Activated T-helper 2 cell treated with anti-CD3 and anti-CD28 coated beads, Interferon-gamma antibody, Interleukin-2, Interleukin-4, amounts not matched to agents 10 μg/mL and 5 μg/mL and 100 μg/mL, durations not matched to agents 14 hours and 24 hours and 36 hours (primary cell): Measurements from ENCODE around the gene IQGAP1. TPM values are rescaled to one million over a fixed set of nuclear protein-coding genes. Genes with fewer than 3 reads are reported as not detected.

Source experiments
- DNase-seq: peaks from one replicate; pipeline ENCODE4 v3.0.0; 2021; ENCODE audit warnings: low spot score
- H3K27ac Mint-ChIP-seq: one replicate; pipeline ENCODE4 v1.8.0; 2021; ENCODE audit warnings: mixed read lengths
- H3K27me3 Mint-ChIP-seq: one replicate; pipeline ENCODE4 v1.8.0; 2021; ENCODE audit warnings: low read depth, mixed read lengths
- H3K36me3 Mint-ChIP-seq: one replicate; pipeline ENCODE4 v1.8.0; 2021; ENCODE audit warnings: low read depth, mixed read lengths
- H3K4me1 Mint-ChIP-seq: one replicate; pipeline ENCODE4 v1.8.0; 2021; ENCODE audit warnings: low read depth, mixed read lengths
- H3K4me3 Mint-ChIP-seq: one replicate; pipeline ENCODE4 v1.8.0; 2021; ENCODE audit warnings: low read depth, mild to moderate bottlenecking, moderate library complexity, mixed read lengths
- H3K9me3 Mint-ChIP-seq: one replicate; pipeline ENCODE4 v1.8.0; 2021; ENCODE audit warnings: mixed read lengths
- intact Hi-C: fragments of 100-400 bp; cut with micrococcal nuclease; formaldehyde crosslinking; loops from one replicate; pipeline ENCODE4 v1.15.1; 2023
- total RNA-seq: library from RNA; stranded (reverse); gene quantifications from 2 replicates; pipeline ENCODE4 v1.2.3, GENCODE V29; 2022

Gene IQGAP1
- total RNA-seq, 1 donor from 2014 or later: 196 TPM

DNA sequence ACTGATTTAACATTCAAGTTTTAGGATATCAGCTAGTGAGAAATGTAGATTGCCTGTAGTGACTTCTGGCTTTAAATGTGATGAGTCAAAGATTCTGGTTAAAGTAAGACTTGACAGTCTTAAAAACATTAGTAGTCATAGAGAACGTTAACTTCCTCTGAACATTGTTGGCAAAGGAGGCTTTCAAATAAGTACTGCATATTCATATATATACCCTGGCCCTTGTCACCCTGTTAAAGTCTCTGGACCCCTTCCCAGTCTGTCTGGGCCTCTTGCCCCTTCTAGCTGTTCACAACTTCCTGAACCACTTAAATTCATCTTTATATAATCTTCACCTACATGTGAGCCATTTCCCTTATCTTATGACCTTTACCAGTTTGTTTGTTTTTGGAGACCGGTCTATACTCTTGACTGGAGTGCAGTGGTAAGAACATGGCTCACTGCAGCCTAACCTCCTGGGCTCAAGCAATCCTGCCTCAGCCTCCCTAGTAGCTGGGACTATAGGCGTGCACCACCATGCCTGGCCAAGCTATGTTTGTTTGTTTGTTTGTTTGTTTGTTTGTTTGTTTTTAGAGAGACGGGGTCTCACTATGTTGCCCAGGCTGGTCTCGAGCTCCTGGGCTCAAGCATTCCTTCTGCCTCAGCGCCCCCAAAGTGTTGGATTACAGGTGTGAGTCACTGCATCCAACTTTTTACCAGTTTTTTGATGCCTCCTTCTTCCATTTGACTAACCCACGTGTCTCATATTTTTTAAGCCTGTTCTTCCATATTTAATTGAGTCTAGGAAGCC lies 77.3 kb downstream of the IQGAP1 start:
- no peak for DNase-seq
- H3K4me3 Mint-ChIP-seq: no peak overlapping the region
- peak overlapping the region; percentile 23 for H3K27ac Mint-ChIP-seq
- no peaks in the 10 kb centered on the region for H3K9me3 Mint-ChIP-seq
- intact Hi-C loops: loop anchor here (5.0 kb wide), 1 partner anchor 33 kb away; no protein-coding TSS in a partner anchor
- no peaks in the 10 kb centered on the region for H3K27me3 Mint-ChIP-seq
- H3K36me3 Mint-ChIP-seq: peaks cover 76% of the 10 kb centered on the region
- peaks cover 33% of the 10 kb centered on the region for H3K4me1 Mint-ChIP-seq

GRCh38 chr15:90465930-90466567 lies 78.0 kb downstream of the IQGAP1 start:
- H3K27ac Mint-ChIP-seq: no peak overlapping the region
- peaks cover 39% of the 10 kb centered on the region for H3K4me1 Mint-ChIP-seq
- no peak for DNase-seq
- H3K4me3 Mint-ChIP-seq: no peak overlapping the region
- H3K9me3 Mint-ChIP-seq: no peaks in the 10 kb centered on the region
- intact Hi-C loops: loop anchor here (5.0 kb wide), 1 partner anchor 34 kb away; no protein-coding TSS in a partner anchor
- no peaks in the 10 kb centered on the region for H3K27me3 Mint-ChIP-seq
- H3K36me3 Mint-ChIP-seq: peaks cover 78% of the 10 kb centered on the region

GRCh38 chr15:90469723-90470122 lies 81.7 kb downstream of the IQGAP1 start:
- intact Hi-C loops: loop anchor here (5.0 kb wide), 1 partner anchor 37 kb away; no protein-coding TSS in a partner anchor
- peak overlapping the region; percentile 48 for H3K27ac Mint-ChIP-seq
- peaks cover 76% of the 10 kb centered on the region for H3K36me3 Mint-ChIP-seq
- no peaks in the 10 kb centered on the region for H3K27me3 Mint-ChIP-seq
- no peaks in the 10 kb centered on the region for H3K9me3 Mint-ChIP-seq
- no peak for DNase-seq
- H3K4me3 Mint-ChIP-seq: no peak overlapping the region
- H3K4me1 Mint-ChIP-seq: peaks cover 26% of the 10 kb centered on the region

DNA sequence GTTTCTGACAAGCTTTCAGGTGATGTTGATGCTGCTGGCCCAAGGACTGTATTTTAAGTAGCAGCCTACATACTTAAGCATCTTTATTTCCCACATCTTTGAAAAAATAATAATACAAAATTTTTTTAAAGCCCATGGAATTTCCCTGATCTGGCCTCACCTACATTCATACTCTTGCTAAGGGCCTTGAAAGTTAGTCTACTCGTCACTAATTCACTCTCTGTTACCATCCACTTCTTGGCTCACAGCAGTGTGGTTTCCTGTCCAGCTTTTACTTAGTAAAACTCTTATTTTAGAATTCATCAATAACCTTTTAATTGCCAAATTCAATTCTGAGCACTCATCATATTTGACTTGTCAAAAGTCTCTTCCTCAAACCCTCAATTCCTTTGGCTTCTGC lies 82.4 kb downstream of the IQGAP1 start:
- no peaks in the 10 kb centered on the region for H3K27me3 Mint-ChIP-seq
- H3K27ac Mint-ChIP-seq: peak overlapping the region; percentile 55
- no peak overlapping the region for H3K4me3 Mint-ChIP-seq
- peaks cover 22% of the 10 kb centered on the region for H3K4me1 Mint-ChIP-seq
- H3K36me3 Mint-ChIP-seq: peaks cover 70% of the 10 kb centered on the region
- intact Hi-C loops: no loop called here
- no peaks in the 10 kb centered on the region for H3K9me3 Mint-ChIP-seq
- DNase-seq: no peak

GRCh38 chr15:90471126-90471525 lies 83.1 kb downstream of the IQGAP1 start:
- peak overlapping the region; percentile 55 for H3K27ac Mint-ChIP-seq
- no peak overlapping the region for H3K4me3 Mint-ChIP-seq
- H3K27me3 Mint-ChIP-seq: no peaks in the 10 kb centered on the region
- no peak for DNase-seq
- peaks cover 70% of the 10 kb centered on the region for H3K36me3 Mint-ChIP-seq
- intact Hi-C loops: no loop called here
- no peaks in the 10 kb centered on the region for H3K9me3 Mint-ChIP-seq
- H3K4me1 Mint-ChIP-seq: peaks cover 20% of the 10 kb centered on the region

- Mint-ChIP-seq H3K4me3 (no peak overlapping the region), H3K36me3 (peaks cover 73% of the 10 kb centered on the region)
- intact Hi-C loops: no loop called here
Measured at GRCh38 chr15:90471769-90472168, 83.7 kb downstream of the IQGAP1 start.

GRCh38 chr15:90478846-90479481 lies 90.9 kb downstream of the IQGAP1 start:
- intact Hi-C loops: no loop called here
- peaks cover 74% of the 10 kb centered on the region for H3K36me3 Mint-ChIP-seq
- no peak for DNase-seq

More at GRCh38 chr15:90471769-90472168, 83.7 kb downstream of the IQGAP1 start:
- Mint-ChIP-seq H3K27ac (no peak overlapping the region), H3K9me3 (no peaks in the 10 kb centered on the region), H3K4me1 (peaks cover 24% of the 10 kb centered on the region), H3K27me3 (no peaks in the 10 kb centered on the region)
- DNase-seq: no peak

DNA sequence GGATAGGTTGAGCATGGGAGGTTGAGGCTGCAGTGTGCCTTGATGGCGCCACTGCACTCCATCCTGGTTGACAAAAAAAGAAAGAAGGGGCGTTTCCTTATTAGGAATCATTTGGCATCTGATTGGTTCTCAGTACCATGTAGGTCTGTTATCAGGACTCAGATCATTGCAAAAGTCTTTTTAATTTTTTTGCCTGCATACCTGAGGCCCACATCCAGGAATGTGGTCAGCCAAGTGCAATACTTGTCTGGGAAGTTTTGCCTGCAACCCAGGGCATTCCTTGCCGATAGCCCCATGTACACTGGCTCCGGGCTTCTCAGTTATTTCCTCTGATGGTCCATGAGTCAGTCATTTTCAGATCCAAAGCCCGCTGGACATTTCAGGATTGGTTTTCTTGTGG lies 91.6 kb downstream of the IQGAP1 start:
- Mint-ChIP-seq H3K27me3 (no peaks in the 10 kb centered on the region), H3K4me3 (no peak overlapping the region), H3K36me3 (peaks cover 72% of the 10 kb centered on the region), H3K9me3 (no peaks in the 10 kb centered on the region), H3K27ac (no peak overlapping the region), H3K4me1 (peaks cover 44% of the 10 kb centered on the region)
- DNase-seq: no peak
- intact Hi-C loops: loop anchor here (5.0 kb wide), 1 partner anchor 72 kb away; no protein-coding TSS in a partner anchor

More at GRCh38 chr15:90478846-90479481, 90.9 kb downstream of the IQGAP1 start:
- Mint-ChIP-seq H3K27me3 (no peaks in the 10 kb centered on the region), H3K27ac (peak overlapping the region; percentile 1), H3K4me1 (peaks cover 44% of the 10 kb centered on the region), H3K4me3 (no peak overlapping the region), H3K9me3 (no peaks in the 10 kb centered on the region)

GRCh38 chr15:90481023-90481422 lies 93.0 kb downstream of the IQGAP1 start:
- peak overlapping the region; percentile 63 for H3K27ac Mint-ChIP-seq
- peaks cover 44% of the 10 kb centered on the region for H3K4me1 Mint-ChIP-seq
- no peaks in the 10 kb centered on the region for H3K27me3 Mint-ChIP-seq
- intact Hi-C loops: loop anchor here (5.0 kb wide), 1 partner anchor 74 kb away; no protein-coding TSS in a partner anchor
- H3K4me3 Mint-ChIP-seq: no peak overlapping the region
- DNase-seq: peak; percentile 59
- no peaks in the 10 kb centered on the region for H3K9me3 Mint-ChIP-seq
- peaks cover 77% of the 10 kb centered on the region for H3K36me3 Mint-ChIP-seq

GRCh38 chr15:90482124-90483011 lies 94.3 kb downstream of the IQGAP1 start:
- no peak for DNase-seq
- intact Hi-C loops: loop anchor here (1.0 to 5.0 kb wide), 3 partner anchors 75 to 162 kb away; no protein-coding TSS in a partner anchor
- H3K27ac Mint-ChIP-seq: no peak overlapping the region
- peaks cover 76% of the 10 kb centered on the region for H3K36me3 Mint-ChIP-seq
- H3K4me3 Mint-ChIP-seq: no peak overlapping the region
- H3K9me3 Mint-ChIP-seq: no peaks in the 10 kb centered on the region
- no peaks in the 10 kb centered on the region for H3K27me3 Mint-ChIP-seq
- H3K4me1 Mint-ChIP-seq: peaks cover 35% of the 10 kb centered on the region

GRCh38 chr15:90483012-90483307 lies 94.9 kb downstream of the IQGAP1 start:
- Mint-ChIP-seq H3K9me3 (no peaks in the 10 kb centered on the region), H3K4me1 (peaks cover 31% of the 10 kb centered on the region), H3K36me3 (peaks cover 78% of the 10 kb centered on the region), H3K27me3 (no peaks in the 10 kb centered on the region), H3K4me3 (no peak overlapping the region), H3K27ac (no peak overlapping the region)
- intact Hi-C loops: loop anchor here (5.0 kb wide), 1 partner anchor 76 kb away; no protein-coding TSS in a partner anchor
- DNase-seq: no peak

GRCh38 chr15:90483637-90484036 lies 95.6 kb downstream of the IQGAP1 start:
- intact Hi-C loops: loop anchor here (5.0 kb wide), 1 partner anchor 76 kb away; no protein-coding TSS in a partner anchor
- H3K36me3 Mint-ChIP-seq: peaks cover 76% of the 10 kb centered on the region
- H3K9me3 Mint-ChIP-seq: no peaks in the 10 kb centered on the region
- no peak overlapping the region for H3K4me3 Mint-ChIP-seq
- no peaks in the 10 kb centered on the region for H3K27me3 Mint-ChIP-seq
- DNase-seq: no peak
- H3K4me1 Mint-ChIP-seq: peaks cover 29% of the 10 kb centered on the region
- H3K27ac Mint-ChIP-seq: no peak overlapping the region
